Measurements from ENCODE around the gene PHOX2B.

Gene PHOX2B

GRCh38 chr4:41748571-41749475 is at the start of gene PHOX2B:
Gene PHOX2B (minus strand): TSS chr4:41748725. CDS start chr4:41748610, 115 bp downstream.
- no peak for DNase-seq

- no peak for DNase-seq
Measured at GRCh38 chr4:41797260-41797659, 48.7 kb upstream of the PHOX2B start.

GRCh38 chr4:41796545-41797210 is 48.2 kb upstream of the PHOX2B start:
- DNase-seq, result no peak

- no peak for DNase-seq
Measured at GRCh38 chr4:41795796-41796385, 47.4 kb upstream of the PHOX2B start.

- no peak for DNase-seq
Measured at GRCh38 chr4:41792166-41792565, 43.6 kb upstream of the PHOX2B start.

- no peak for DNase-seq
Measured at GRCh38 chr4:41791557-41791956, 43.0 kb upstream of the PHOX2B start.

GRCh38 chr4:41787931-41788330 is 39.4 kb upstream of the PHOX2B start:
- DNase-seq, result no peak

GRCh38 chr4:41785665-41786064 is 37.1 kb upstream of the PHOX2B start:
- DNase-seq, result no peak

GRCh38 chr4:41784191-41784979 is 35.9 kb upstream of the PHOX2B start:
- no peak for DNase-seq

- DNase-seq, result no peak
Measured at GRCh38 chr4:41776466-41776865, 27.9 kb upstream of the PHOX2B start.

GRCh38 chr4:41763729-41764128 is 15.2 kb upstream of the PHOX2B start:
- DNase-seq, result no peak

- no peak for DNase-seq
Measured at GRCh38 chr4:41758884-41759283, 10.4 kb upstream of the PHOX2B start.

- peak; percentile 30 for DNase-seq
Measured at GRCh38 chr4:41757521-41758156, 9.1 kb upstream of the PHOX2B start.

GRCh38 chr4:41753942-41754341 is 5.4 kb upstream of the PHOX2B start:
- DNase-seq, result no peak

GRCh38 chr4:41752081-41752836 is 3.7 kb upstream of the PHOX2B start:
- no peak for DNase-seq

- DNase-seq, result peak; percentile 23
Measured at GRCh38 chr4:41751449-41752061, 3.0 kb upstream of the PHOX2B start.

GRCh38 chr4:41750626-41751448 is 2.3 kb upstream of the PHOX2B start:
- no peak for DNase-seq

GRCh38 chr4:41750121-41750625 is 1.6 kb upstream of the PHOX2B start:
- DNase-seq, result no peak

- DNase-seq, result no peak
Measured at GRCh38 chr4:41749631-41750039, 1.1 kb upstream of the PHOX2B start.

GRCh38 chr4:41748074-41748570 is 403 bp downstream of the PHOX2B start:
- DNase-seq, result no peak
